ENCODE data around the gene NEDD4L.

The NEDD4L gene

DNA sequence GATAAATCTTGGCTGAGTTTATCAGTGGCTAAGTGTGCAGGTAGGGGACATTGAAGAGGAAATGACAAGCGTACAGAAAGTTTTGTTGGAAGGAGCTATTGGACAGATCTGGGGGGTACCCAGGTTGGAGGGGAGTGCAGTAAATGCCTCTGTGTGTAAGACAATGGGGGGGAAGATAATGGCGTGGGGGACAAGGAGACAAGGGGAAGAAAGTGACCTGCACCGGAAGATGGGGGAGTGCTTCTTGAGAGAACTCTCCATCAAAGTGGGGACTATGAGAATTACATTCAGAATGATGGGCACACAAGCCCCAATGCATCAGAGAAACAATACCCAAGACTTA lies 394.9 kb downstream of the NEDD4L start:
- no peak for DNase-seq

DNA sequence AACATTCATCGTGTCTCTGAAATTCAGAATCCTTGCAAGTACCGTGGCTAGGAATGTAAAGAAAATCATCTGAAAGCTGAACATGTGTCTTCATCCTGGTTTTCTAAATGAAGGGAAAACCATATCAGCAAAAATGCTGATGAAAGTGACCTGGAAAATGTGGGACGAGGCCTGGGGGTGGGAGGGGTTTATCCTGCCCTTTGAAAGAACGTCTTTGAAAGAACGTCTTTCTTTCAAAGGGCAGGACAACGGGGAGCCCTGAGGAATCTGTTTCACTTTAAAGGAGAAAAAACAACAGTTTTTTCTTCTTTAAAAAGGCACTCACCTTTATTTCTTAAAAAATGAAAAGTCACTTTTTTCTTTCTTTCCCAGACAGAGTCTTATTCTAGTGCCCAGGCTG lies 399.6 kb downstream of the NEDD4L start:
- no peak for DNase-seq

DNA sequence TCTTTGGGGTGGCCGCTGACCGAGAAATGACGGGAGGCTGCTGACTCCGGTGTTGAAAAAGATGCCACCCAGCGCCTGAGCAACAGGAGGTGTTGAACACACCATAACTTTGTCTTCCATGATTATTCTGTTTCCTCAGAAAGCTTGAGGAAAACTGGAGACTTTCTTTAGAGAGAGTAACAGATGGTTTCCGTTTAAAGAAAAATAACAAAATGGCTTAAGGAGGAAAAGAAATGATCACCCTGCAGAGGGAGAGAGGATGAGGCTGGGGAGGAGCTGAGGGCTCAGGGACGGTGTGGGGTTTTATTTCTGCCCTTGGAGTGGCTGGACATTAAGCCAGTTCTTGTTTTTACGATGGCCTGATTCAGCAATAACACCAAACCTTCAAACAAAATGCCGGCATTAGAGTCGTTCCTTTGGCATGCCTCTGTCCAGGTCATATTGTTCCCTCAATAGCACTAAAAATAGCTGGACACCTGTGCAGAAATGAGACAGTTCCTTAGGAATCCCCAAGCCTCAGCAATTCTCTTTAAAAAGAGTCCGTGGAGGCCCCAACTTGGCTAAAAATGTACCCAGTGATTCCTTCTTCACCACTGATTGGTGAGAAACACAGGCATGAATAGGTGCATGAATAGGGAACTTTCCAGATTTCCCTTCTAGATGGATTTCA lies 402.5 kb downstream of the NEDD4L start:
- DNase-seq, result no peak

DNA sequence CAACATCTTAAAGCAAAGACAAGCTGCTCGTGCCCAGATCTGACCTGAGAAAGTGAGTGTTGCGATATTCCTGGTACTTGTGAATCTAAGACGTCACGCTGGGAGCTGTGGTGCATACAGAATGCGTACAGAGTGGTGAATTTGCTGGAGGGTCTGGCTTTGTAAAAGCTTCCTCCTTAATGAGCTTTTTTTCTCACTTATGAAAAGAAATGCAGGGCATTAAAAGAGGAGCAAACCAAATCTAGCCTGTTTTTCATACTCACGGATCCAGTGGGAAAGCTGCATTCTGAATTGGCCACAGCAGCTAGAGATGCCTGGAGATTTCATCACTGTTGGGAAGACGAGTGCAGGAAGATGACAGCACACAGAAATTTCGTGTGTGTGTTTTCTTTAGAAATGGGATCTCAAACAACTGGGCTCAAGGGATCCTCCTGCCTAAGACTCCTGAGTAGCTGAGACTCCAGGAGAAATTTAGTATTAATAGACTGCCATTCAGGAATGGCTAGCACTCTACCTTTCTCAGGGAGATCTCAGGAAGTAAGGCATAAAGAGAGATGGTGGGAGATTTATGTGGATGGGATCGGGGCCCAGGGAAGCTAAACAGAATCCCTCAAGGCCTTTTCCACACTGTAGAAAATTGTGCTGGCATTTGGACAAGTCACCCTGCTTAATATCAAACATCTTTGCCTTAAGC lies 403.5 kb downstream of the NEDD4L start:
- DNase-seq, result no peak

DNA sequence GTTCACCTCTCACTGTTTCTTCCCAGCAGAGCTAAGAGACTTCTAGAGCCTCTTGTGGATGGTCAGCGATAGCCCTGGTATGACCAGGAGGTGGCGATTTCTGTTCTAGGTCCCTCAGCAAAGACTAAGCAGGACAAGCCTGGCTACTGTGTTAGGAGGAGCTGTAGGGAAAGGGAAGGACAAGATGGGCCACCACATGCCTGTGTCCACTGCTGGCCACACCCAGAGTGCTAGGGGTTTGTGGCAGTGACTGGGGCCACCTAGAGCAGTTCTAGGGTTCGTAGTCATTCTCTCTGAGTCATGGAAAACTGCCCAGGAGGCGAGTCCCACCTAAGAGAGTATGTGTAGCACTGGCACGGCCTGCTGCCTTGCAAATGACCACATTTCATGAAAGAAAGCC lies 405.4 kb downstream of the NEDD4L start:
- DNase-seq, result no peak

Measured in NCI-H1048 (cell line).